SKM-1 (cell line): Measurements from ENCODE around the gene SLC38A4.
"Not testable (repeated sequence)": the region's sequence is repeated elsewhere in the genome, so short reads cannot be mapped to it uniquely, and the experiment has no call there.

Source experiments
- DNase-seq: peaks from one replicate; lab custom pipeline; 2025; ENCODE audit not compliant: unreplicated experiment; lab: John Stamatoyannopoulos, UW

The SLC38A4 gene, protein sequence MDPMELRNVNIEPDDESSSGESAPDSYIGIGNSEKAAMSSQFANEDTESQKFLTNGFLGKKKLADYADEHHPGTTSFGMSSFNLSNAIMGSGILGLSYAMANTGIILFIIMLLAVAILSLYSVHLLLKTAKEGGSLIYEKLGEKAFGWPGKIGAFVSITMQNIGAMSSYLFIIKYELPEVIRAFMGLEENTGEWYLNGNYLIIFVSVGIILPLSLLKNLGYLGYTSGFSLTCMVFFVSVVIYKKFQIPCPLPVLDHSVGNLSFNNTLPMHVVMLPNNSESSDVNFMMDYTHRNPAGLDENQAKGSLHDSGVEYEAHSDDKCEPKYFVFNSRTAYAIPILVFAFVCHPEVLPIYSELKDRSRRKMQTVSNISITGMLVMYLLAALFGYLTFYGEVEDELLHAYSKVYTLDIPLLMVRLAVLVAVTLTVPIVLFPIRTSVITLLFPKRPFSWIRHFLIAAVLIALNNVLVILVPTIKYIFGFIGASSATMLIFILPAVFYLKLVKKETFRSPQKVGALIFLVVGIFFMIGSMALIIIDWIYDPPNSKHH

GRCh38 chr12:46825591-46826414 is at the start of gene SLC38A4:
Gene SLC38A4, minus strand, starts transcription at chr12:46825997. Its CDS starts 32,926 bp downstream, at chr12:46793071.
- no peak for DNase-seq

DNA sequence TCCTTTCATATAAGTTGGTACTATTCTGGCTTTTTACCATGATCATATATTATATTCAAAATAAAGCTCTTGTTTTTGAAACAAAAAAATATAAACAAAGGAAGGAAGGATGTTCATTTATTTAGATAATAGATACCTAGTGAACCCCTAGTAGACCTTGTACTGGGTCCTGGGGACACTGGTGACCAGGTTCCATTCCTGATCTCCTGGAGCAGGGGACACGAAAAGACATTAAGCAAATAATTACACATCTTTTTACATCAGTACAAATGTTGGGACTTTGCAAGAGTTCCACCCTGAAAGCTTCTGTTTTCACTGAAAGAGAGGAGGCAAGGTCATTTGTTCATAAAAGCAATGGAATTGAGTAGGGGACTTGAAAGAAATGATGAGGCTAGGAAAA is 49.3 kb upstream of the SLC38A4 start:
- no peak for DNase-seq

- no peak for DNase-seq
These were observed 48.8 kb upstream of the SLC38A4 start for GRCh38 chr12:46874642-46875041.

GRCh38 chr12:46872135-46872534 is 46.3 kb upstream of the SLC38A4 start:
- DNase-seq: no peak

- no peak for DNase-seq
These were observed 39.5 kb upstream of the SLC38A4 start for GRCh38 chr12:46865311-46865710.

DNA sequence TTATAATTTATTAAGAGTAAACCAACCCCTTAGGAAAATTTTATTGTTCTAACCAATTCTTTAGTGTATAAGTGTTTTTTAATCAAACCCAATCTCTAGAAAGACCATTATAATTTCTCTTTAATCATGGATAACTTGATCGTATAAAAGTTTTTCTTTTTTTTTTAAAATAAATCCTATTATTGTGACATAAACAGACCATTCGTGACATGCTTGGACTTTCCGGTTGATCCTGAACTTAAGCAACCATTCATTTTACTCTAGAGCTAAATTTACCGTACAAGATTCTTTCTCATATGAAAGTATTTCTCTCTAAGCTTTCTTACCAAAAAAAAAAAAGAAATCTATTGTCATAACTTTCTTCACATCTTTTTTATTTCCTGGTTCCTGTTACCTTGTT is 32.6 kb upstream of the SLC38A4 start:
- DNase-seq: no peak

DNA sequence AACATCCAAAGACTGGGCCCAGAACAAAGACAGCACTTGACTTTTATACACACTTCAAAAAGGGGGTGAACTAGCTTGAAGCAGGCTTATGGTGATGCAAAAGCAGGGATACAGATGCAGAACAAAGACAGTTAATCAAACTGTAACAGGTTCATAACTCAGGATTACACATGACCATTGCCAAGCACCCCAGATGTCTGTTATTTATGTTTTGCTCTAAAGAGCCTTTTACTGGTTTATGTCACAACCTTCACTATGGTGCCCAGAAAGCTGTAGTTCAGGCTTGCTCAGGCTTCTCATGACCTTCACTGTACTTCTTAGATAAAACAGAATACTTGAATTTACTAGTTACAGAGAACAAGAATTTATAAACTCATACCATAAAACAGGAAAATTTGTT is 31.7 kb upstream of the SLC38A4 start:
- DNase-seq: no peak

DNA sequence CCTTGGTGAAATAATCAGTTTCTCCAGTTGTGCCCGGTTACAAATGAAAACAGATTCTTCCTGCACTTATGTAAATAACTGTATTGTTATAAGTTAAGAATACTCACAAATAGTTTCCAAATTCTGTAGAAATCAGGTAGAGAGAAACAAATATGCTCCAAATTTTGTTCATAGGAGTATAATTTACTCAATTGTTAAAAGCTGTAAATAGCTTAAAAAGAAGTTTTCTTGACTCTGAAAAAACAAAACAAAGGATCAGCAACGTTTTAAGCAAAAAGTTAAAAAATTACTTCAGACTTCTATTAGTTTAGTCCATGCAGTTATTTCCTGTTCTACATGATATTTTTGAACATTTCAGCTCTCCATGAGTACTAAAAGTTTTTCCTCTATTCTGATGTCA is 30.0 kb upstream of the SLC38A4 start:
- no peak for DNase-seq

DNA sequence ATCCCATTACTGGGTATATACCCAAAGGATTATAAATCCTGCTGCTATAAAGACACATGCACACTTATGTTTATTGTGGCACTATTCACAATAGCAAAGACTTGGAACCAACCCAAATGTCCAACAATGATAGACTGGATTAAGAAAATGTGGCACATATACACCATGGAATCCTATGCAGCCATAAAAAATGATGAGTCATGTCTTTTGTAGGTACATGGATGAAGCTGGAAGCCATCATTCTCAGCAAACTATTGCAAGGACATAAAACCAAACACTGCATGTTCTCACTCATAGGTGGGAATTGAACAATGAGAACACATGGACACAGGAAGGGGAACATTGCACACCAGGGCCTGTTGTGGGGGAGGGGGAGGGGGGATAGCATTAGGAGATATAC is 28.4 kb upstream of the SLC38A4 start:
- not testable (repeated sequence) for DNase-seq

DNA sequence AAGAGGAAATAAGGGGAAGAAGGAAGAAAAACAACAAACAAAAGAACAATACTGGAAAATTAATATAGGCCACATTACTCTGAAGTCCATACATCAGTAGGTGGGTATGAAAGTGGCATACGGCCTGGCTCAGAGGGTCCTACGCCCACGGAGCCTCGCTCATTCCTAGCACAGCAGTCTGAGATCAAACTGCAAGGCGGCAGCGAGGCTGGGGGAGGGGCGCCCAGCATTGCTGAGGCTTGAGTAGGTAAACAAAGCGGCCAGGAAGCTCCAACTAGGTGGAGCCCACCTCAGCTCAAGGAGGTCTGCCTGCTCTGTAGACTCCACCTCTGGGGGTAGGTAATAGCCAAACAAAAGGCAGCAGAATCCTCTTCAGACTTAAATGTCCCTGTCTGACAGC is 23.0 kb upstream of the SLC38A4 start:
- not testable (repeated sequence) for DNase-seq

DNA sequence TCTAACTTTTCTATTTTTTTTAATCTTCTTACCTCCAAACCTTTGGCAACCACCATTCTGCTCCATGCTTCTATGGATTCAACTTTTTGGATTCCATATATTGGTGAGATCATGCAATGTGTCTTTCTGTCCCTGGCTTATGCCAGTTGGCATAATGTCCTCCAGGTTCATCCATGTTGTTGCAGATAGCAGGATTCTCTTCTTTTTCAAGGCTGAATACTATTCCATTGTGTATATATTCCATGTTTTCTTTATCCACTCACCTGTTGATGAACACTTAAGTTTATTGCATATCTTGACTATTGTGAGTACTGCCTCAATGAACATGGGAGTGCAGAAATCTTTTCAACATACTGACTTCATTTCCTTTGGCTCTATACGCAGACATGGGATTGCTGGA is 21.2 kb upstream of the SLC38A4 start:
- no peak for DNase-seq

GRCh38 chr12:46843811-46844210 is 18.0 kb upstream of the SLC38A4 start:
- DNase-seq: no peak

- DNase-seq: no peak
These were observed 16.1 kb upstream of the SLC38A4 start for GRCh38 chr12:46841891-46842290.

- no peak for DNase-seq
These were observed 14.2 kb upstream of the SLC38A4 start for GRCh38 chr12:46839964-46840363.

DNA sequence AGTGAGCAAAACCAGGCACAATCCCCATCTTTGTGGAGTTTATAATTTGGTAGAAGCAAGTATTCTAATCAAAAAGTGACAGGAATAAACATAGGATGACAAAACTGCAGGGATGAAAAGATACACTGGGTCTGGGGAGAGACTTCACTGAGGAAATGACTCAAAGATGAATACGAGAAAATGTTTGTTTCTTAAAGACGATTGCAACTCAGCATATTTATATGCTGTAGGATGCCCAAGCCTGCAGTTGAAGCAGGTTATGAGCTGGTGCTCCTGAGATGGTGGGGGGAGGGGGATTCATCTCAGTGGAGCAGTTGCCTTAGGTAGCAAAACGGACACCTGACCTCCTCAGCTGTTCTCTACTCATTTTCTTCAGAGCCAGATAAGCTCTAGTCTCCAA is 13.4 kb upstream of the SLC38A4 start:
- no peak for DNase-seq

GRCh38 chr12:46835785-46836184 is 10.0 kb upstream of the SLC38A4 start:
- no peak for DNase-seq

DNA sequence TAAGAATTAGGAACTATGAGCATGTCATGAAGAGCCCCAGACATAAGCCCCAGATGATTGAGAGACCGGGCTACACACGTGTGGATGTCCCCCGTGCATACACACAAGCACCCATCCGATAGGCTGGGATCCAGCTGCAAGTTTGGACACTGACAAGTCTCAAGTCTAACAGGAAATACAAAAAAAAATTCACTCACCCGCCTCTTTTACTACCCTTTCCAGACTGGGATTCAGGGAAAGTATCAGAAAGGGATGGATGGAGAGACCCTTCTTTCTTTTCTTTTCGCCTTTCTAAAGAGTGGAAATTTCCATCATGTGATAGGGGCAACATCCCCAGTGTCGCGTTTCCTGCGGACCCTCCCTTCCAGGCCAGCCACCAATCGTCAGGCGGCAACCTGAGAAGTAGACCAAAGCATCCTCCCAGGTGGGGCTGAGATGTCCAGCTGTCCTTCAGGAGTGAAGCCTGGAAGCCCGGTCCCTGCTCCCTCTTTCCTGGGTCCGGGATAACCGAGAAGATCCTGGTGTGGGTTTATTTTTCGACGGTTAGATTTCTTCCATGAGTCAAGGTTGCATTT is 6.4 kb upstream of the SLC38A4 start:
- no peak for DNase-seq

DNA sequence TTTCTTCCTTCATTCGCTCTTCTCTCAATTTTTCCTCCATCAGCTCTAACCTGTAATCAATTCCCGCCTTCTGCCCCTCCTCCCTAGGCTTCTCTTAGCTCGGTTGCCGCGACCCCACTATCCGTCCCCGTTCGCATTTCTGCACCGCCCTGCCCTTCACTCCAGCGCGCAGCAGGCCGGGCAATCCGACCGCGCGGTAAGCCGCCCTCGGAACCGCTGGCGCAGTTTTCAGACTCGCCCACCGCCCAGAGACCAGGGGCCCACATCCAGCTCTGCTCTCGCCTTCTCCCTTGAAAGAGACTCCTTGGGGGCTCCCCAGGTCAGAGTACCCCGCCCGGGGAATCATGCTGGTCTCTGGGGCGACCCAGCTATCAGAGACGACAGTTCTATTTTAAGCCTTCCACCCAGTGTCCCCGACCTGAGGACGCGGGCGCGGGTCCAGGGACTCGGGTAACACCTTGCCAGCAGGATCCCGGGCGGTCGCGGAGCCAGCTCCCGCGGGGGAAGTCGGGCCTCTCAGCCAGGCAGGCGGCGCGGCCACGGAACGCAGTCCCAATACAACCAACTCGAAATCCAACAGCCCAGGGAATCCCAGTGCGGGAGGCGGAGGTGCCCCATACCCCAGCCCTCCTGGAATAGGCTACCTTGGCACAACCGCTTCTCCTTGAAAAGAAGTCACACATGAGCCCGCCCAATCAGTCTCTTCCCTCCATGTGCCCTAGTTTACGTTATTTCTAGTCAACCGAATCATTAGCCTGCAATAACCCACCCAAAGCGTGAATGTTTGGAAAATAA is 5.7 kb upstream of the SLC38A4 start:
- DNase-seq: no peak

GRCh38 chr12:46830731-46831334 is 5.0 kb upstream of the SLC38A4 start:
- DNase-seq: no peak

- no peak for DNase-seq
These were observed 1.1 kb downstream of the SLC38A4 start for GRCh38 chr12:46824709-46825108.
